ENCODE measurements around the gene ZNF626. TPM values are rescaled to one million over a fixed set of nuclear protein-coding genes. Genes with fewer than 3 reads are reported as not detected.
"Not testable (repeated sequence)": the region's sequence is repeated elsewhere in the genome, so short reads cannot be mapped to it uniquely, and the experiment has no call there.

The ZNF626 gene
- total RNA-seq, 1 experiment from 2014 or later, result 2.2 TPM

DNA sequence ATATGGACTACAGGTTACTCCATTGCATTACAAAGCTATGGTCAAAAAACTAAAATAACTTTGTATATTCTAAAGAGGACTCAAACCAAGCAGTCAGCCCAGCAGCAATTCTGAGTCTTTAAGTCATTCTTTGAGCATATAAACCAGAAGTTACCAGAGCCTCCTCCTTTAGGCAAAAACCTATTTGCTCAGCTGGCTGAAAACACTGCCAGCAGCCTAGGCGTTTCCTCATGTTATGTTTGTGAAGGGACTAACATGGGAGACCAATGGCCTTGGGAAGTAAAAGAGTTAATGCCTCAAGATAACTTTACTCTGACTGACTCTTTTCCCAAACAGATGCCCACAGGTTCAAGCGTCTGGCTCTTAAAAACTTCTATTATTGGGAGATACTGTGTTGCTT is 45.3 kb downstream of the ZNF626 start:
- no peak for TF ChIP-seq EZH2 (IDR thresholded peaks at IDR 0.05; ENCODE audit: borderline replicate concordance, low read depth, low read length, poor library complexity, severe bottlenecking)
- TF ChIP-seq, protein P1, sequence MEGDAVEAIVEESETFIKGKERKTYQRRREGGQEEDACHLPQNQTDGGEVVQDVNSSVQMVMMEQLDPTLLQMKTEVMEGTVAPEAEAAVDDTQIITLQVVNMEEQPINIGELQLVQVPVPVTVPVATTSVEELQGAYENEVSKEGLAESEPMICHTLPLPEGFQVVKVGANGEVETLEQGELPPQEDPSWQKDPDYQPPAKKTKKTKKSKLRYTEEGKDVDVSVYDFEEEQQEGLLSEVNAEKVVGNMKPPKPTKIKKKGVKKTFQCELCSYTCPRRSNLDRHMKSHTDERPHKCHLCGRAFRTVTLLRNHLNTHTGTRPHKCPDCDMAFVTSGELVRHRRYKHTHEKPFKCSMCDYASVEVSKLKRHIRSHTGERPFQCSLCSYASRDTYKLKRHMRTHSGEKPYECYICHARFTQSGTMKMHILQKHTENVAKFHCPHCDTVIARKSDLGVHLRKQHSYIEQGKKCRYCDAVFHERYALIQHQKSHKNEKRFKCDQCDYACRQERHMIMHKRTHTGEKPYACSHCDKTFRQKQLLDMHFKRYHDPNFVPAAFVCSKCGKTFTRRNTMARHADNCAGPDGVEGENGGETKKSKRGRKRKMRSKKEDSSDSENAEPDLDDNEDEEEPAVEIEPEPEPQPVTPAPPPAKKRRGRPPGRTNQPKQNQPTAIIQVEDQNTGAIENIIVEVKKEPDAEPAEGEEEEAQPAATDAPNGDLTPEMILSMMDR (conservative IDR thresholded peaks at IDR 0.05; ENCODE audit: low read depth, low read length), result no peak
- ChIA-PET POLR2A (ENCODE audit: low non-redundant PET) (no interaction called here), CTCF (no interaction called here)
- H3K4me1 ChIP-seq (ENCODE audit: insufficient read depth, low read length, poor library complexity, severe bottlenecking), result no peaks in the 10 kb centered on the region
- BruUV-seq (replicated peaks), result no TSS peak
- no peak for DNase-seq (ENCODE audit: low spot score)
- no peaks in the 10 kb centered on the region for H3K27me3 ChIP-seq (replicated peaks; ENCODE audit: insufficient read depth, low read depth, low read length, poor library complexity)
- H3K4me3 ChIP-seq (ENCODE audit: low read depth, low read length, poor library complexity, severe bottlenecking), result no peak overlapping the region
- intact Hi-C loops (cut with micrococcal nuclease; ENCODE audit: unreplicated experiment), result no loop called here
- H3K9me3 ChIP-seq (ENCODE audit: low read depth, low read length, poor library complexity, severe bottlenecking), result peaks cover 29% of the 10 kb centered on the region
- no peak overlapping the region for H3K27ac ChIP-seq (ENCODE audit: low read depth, low read length, poor library complexity, severe bottlenecking)
- H3K36me3 ChIP-seq (ENCODE audit: insufficient read depth, low read length, poor library complexity, severe bottlenecking), result no peaks in the 10 kb centered on the region

DNA sequence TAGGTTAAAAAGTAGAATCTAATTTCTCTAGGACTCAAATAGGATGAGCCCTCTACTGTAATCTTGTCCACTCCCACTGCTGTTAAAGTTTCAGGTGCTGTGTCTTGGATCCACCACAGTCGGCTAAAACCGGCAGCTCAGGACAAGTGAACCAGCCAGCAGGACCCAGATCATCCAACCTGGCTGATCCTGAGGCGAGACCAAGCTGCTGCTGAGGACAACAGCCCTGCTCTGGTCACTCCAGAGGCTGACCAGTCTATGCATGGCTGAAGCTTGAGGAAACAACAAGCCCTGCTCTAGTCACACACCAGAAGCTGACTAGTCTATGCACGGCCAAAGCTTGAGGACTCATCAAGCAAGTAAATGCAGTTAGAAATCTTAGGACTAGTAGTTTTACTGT is 46.4 kb downstream of the ZNF626 start:
- H3K4me1 ChIP-seq (ENCODE audit: insufficient read depth, low read length, poor library complexity, severe bottlenecking); H3K36me3 ChIP-seq (ENCODE audit: insufficient read depth, low read length, poor library complexity, severe bottlenecking); BruUV-seq (replicated peaks); POLR2A ChIA-PET (ENCODE audit: low non-redundant PET); intact Hi-C loops (cut with micrococcal nuclease; ENCODE audit: unreplicated experiment); H3K27ac ChIP-seq (ENCODE audit: low read depth, low read length, poor library complexity, severe bottlenecking); H3K27me3 ChIP-seq (replicated peaks; ENCODE audit: insufficient read depth, low read depth, low read length, poor library complexity); H3K4me3 ChIP-seq (ENCODE audit: low read depth, low read length, poor library complexity, severe bottlenecking); CTCF ChIA-PET; DNase-seq (ENCODE audit: low spot score): not testable (repeated sequence)
- H3K9me3 ChIP-seq (ENCODE audit: low read depth, low read length, poor library complexity, severe bottlenecking), result peaks cover 36% of the 10 kb centered on the region

DNA sequence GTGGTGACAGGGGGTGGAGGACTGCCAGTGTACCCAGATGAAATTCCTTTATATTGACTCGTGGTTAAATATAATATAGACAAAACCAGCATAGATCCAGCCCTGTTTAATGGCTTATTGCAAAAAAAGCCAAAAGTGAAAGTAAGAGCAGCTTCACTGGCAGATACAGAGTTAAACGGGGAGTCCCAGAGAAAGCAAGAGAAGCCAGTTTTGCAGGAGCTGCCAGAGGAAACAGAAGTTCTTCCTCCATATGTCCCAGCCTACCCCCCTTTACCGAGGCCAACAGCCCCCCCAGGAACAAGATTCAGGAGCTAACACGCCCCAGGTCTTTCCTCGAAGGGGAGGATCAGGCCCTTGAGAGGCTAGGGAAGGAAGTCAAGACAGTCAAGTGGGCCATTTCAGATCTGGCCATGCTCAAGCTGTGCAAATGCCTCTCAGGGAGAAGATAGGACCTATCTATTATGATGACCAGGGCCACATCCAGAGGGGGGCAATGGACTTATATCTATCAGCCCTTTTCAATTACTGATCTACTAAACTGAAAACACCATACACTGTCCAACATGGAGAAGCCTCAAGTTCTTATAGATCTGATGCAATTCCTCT is 48.6 kb downstream of the ZNF626 start:
- Histone ChIP-seq H3K27ac (ENCODE audit: low read depth, low read length, poor library complexity, severe bottlenecking) (no peak overlapping the region), H3K27me3 (replicated peaks; ENCODE audit: insufficient read depth, low read depth, low read length, poor library complexity) (no peaks in the 10 kb centered on the region), H3K4me1 (ENCODE audit: insufficient read depth, low read length, poor library complexity, severe bottlenecking) (no peaks in the 10 kb centered on the region), H3K36me3 (ENCODE audit: insufficient read depth, low read length, poor library complexity, severe bottlenecking) (no peaks in the 10 kb centered on the region), H3K4me3 (ENCODE audit: low read depth, low read length, poor library complexity, severe bottlenecking) (no peak overlapping the region), H3K9me3 (ENCODE audit: low read depth, low read length, poor library complexity, severe bottlenecking) (peaks cover 42% of the 10 kb centered on the region)
- intact Hi-C loops (cut with micrococcal nuclease; ENCODE audit: unreplicated experiment), result no loop called here
- ChIA-PET POLR2A (ENCODE audit: low non-redundant PET) (no interaction called here), CTCF (no interaction called here)
- DNase-seq (ENCODE audit: low spot score), result no peak
- BruUV-seq (replicated peaks), result no TSS peak
- TF ChIP-seq, protein P1 (conservative IDR thresholded peaks at IDR 0.05; ENCODE audit: low read depth, low read length), result no peak
- no peak for TF ChIP-seq EZH2 (IDR thresholded peaks at IDR 0.05; ENCODE audit: borderline replicate concordance, low read depth, low read length, poor library complexity, severe bottlenecking)

DNA sequence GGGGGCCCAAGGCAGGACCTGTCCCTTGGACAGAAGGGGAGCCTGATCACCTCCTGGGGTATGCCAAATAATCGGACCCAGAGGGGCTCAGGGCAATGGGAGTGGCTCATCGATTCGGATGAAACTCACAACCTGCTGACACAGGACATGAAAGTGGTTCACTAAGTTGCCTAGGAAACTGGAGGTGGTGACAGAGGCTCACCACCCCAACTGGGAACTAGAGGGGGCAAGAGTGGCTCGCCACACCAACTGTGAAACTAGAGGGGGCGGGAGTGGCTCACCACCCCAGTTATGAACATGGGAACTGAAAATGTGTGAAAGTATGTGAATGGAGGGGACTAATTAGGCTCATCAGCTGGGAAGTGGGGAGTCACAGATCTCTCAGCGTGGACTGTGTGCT is 49.5 kb downstream of the ZNF626 start:
- Histone ChIP-seq H3K4me3 (ENCODE audit: low read depth, low read length, poor library complexity, severe bottlenecking) (no peak overlapping the region), H3K27me3 (replicated peaks; ENCODE audit: insufficient read depth, low read depth, low read length, poor library complexity) (no peaks in the 10 kb centered on the region), H3K36me3 (ENCODE audit: insufficient read depth, low read length, poor library complexity, severe bottlenecking) (no peaks in the 10 kb centered on the region), H3K9me3 (ENCODE audit: low read depth, low read length, poor library complexity, severe bottlenecking) (peaks cover 46% of the 10 kb centered on the region), H3K27ac (ENCODE audit: low read depth, low read length, poor library complexity, severe bottlenecking) (no peak overlapping the region), H3K4me1 (ENCODE audit: insufficient read depth, low read length, poor library complexity, severe bottlenecking) (no peaks in the 10 kb centered on the region)
- no peak for TF ChIP-seq EZH2 (IDR thresholded peaks at IDR 0.05; ENCODE audit: borderline replicate concordance, low read depth, low read length, poor library complexity, severe bottlenecking)
- TF ChIP-seq, protein P1 (conservative IDR thresholded peaks at IDR 0.05; ENCODE audit: low read depth, low read length), result no peak
- POLR2A ChIA-PET (ENCODE audit: low non-redundant PET), result no interaction called here
- no peak for DNase-seq (ENCODE audit: low spot score)
- intact Hi-C loops (cut with micrococcal nuclease; ENCODE audit: unreplicated experiment), result no loop called here
- CTCF ChIA-PET, result no interaction called here
- BruUV-seq (replicated peaks), result no TSS peak

All from A673 (cell line).